Measurements from ENCODE around the gene CBX4. TPM values are rescaled to one million over a fixed set of nuclear protein-coding genes. Genes with fewer than 3 reads are reported as not detected.

Gene CBX4
- polyA plus RNA-seq, 1 donor from 2014 or later, result 31.9 TPM

GRCh38 chr17:79848370-79848766 is 9.1 kb upstream of the CBX4 start:
- Histone ChIP-seq H3K9me3 (ENCODE audit: low read length) (no peaks in the 10 kb centered on the region), H2AFZ (ENCODE audit: low read depth, low read length) (no peak overlapping the region), H3K27ac (ENCODE audit: low read length) (no peak overlapping the region), H3K4me3 (ENCODE audit: low read length) (no peak overlapping the region), H4K20me1 (ENCODE audit: insufficient read depth) (no peaks in the 10 kb centered on the region), H3K4me2 (ENCODE audit: low read length) (no peak overlapping the region), H3K27me3 (ENCODE audit: insufficient read depth, low read depth, low read length) (peaks cover 19% of the 10 kb centered on the region), H3K9me2 (ENCODE audit: insufficient read depth, low read length) (no peaks in the 10 kb centered on the region), H3K79me2 (replicated peaks; ENCODE audit: insufficient read depth, low read length) (no peaks in the 10 kb centered on the region), H3F3A (ENCODE audit: insufficient read depth, low read length, poor library complexity, severe bottlenecking) (no peaks in the 10 kb centered on the region), H3K36me3 (ENCODE audit: insufficient read depth, low read length) (no peaks in the 10 kb centered on the region), H3K9ac (ENCODE audit: low read length) (no peak overlapping the region)
- no peak for TF ChIP-seq EZH2 (IDR thresholded peaks at IDR 0.05; ENCODE audit: borderline replicate concordance, insufficient read depth, low read length, poor library complexity, severe bottlenecking)
- TF ChIP-seq RAD21 (conservative IDR thresholded peaks at IDR 0.05), result no peak

- H3K27me3 ChIP-seq (ENCODE audit: insufficient read depth, low read depth, low read length), result peaks cover 24% of the 10 kb centered on the region
- H3K36me3 ChIP-seq (ENCODE audit: insufficient read depth, low read length), result no peaks in the 10 kb centered on the region
- no peak overlapping the region for H3K27ac ChIP-seq (ENCODE audit: low read length)
- no peak for TF ChIP-seq SMC3 (conservative IDR thresholded peaks at IDR 0.05; ENCODE audit: poor library complexity)
- TF ChIP-seq EP300 (conservative IDR thresholded peaks at IDR 0.05; ENCODE audit: poor library complexity, severe bottlenecking), result no peak
- TF ChIP-seq REST (IDR thresholded peaks at IDR 0.05; ENCODE audit: borderline replicate concordance), result no peak
- TF ChIP-seq MXI1 (conservative IDR thresholded peaks at IDR 0.05; ENCODE audit: poor library complexity, severe bottlenecking), result no peak
- no peak for TF ChIP-seq CTCF (IDR thresholded peaks at IDR 0.05; ENCODE audit: poor library complexity, severe bottlenecking)
- TF ChIP-seq POLR2AphosphoS5 (IDR thresholded peaks at IDR 0.05), result no peak
- TF ChIP-seq RAD21 (conservative IDR thresholded peaks at IDR 0.05), result no peak
- no peak for TF ChIP-seq EZH2 (IDR thresholded peaks at IDR 0.05; ENCODE audit: borderline replicate concordance, insufficient read depth, low read length, poor library complexity, severe bottlenecking)
- no peak for TF ChIP-seq TAF1 (IDR thresholded peaks at IDR 0.05; ENCODE audit: low read depth)
- no peak overlapping the region for H2AFZ ChIP-seq (ENCODE audit: low read depth, low read length)
- no peaks in the 10 kb centered on the region for H3K9me3 ChIP-seq (ENCODE audit: low read length)
- H3F3A ChIP-seq (ENCODE audit: insufficient read depth, low read length, poor library complexity, severe bottlenecking), result no peaks in the 10 kb centered on the region
- no peaks in the 10 kb centered on the region for H3K79me2 ChIP-seq (replicated peaks; ENCODE audit: insufficient read depth, low read length)
- H4K20me1 ChIP-seq (ENCODE audit: insufficient read depth), result no peaks in the 10 kb centered on the region
- no peak overlapping the region for H3K4me2 ChIP-seq (ENCODE audit: low read length)
- no peak overlapping the region for H3K9ac ChIP-seq (ENCODE audit: low read length)
- no peaks in the 10 kb centered on the region for H3K9me2 ChIP-seq (ENCODE audit: insufficient read depth, low read length)
- H3K4me3 ChIP-seq (ENCODE audit: low read length), result no peak overlapping the region
These were observed 8.6 kb upstream of the CBX4 start for GRCh38 chr17:79847698-79848369.
